H9 (cell line): ENCODE data around the gene HOXA4. TPM values are rescaled to one million over a fixed set of nuclear protein-coding genes. Genes with fewer than 3 reads are reported as not detected.

Experiments used
- DNase-seq: peaks from one replicate; pipeline ENCODE4 v3.0.0-alpha.2; 2017
- H2AFZ ChIP-seq: one replicate; pipeline ENCODE4 v1.6.1; 2013; ENCODE audit warnings: mild to moderate bottlenecking, low read length, control low read depth, moderate library complexity
- H2AK5ac ChIP-seq: 2 replicates; pipeline ENCODE4 v1.6.1; 2013; ENCODE audit warnings: low read length, control low read depth, mixed read lengths; ENCODE audit not compliant: insufficient read length
- H2BK120ac ChIP-seq: one replicate; pipeline ENCODE4 v1.6.1; 2013; ENCODE audit warnings: low read depth, mild to moderate bottlenecking, low read length, control low read depth, inconsistent platforms; ENCODE audit not compliant: poor library complexity, severe bottlenecking
- H2BK12ac ChIP-seq: 2 replicates; pipeline ENCODE4 v1.6.1; 2013; ENCODE audit warnings: low read length, control low read depth, mixed read lengths, low read depth; ENCODE audit not compliant: insufficient read length
- H2BK15ac ChIP-seq: 2 replicates; pipeline ENCODE4 v1.6.1; 2013; ENCODE audit warnings: low read depth, low read length, control low read depth
- H2BK20ac ChIP-seq: one replicate; pipeline ENCODE4 v1.6.1; 2013; ENCODE audit warnings: low read depth, mild to moderate bottlenecking, low read length, control low read depth, inconsistent platforms; ENCODE audit not compliant: poor library complexity, severe bottlenecking
- H2BK5ac ChIP-seq: 2 replicates; pipeline ENCODE4 v1.6.1; 2013; ENCODE audit warnings: low read length, control low read depth, mixed read lengths; ENCODE audit not compliant: insufficient read length
- H3K14ac ChIP-seq: 2 replicates; pipeline ENCODE4 v1.6.1; 2013; ENCODE audit warnings: low read length, control low read depth; ENCODE audit not compliant: insufficient read depth
- H3K18ac ChIP-seq: 2 replicates; pipeline ENCODE4 v1.6.1; 2013; ENCODE audit warnings: low read depth, mild to moderate bottlenecking, mixed read lengths, low read length, control low read depth; ENCODE audit not compliant: insufficient read length
- H3K23ac ChIP-seq: 2 replicates; pipeline ENCODE4 v1.6.1; 2013; ENCODE audit warnings: low read length, control low read depth, mixed read lengths, low read depth; ENCODE audit not compliant: insufficient read length
- H3K23me2 ChIP-seq: 2 replicates; pipeline ENCODE4 v1.6.1; 2013; ENCODE audit warnings: low read depth, mild to moderate bottlenecking, mixed read lengths, low read length, control low read depth; ENCODE audit not compliant: insufficient read length, poor library complexity, severe bottlenecking
- H3K27ac ChIP-seq: 2 replicates; pipeline ENCODE4 v1.5.1; 2013; ENCODE audit warnings: low read length, control low read depth, mixed read lengths, low read depth; ENCODE audit not compliant: insufficient read length
- H3K27me3 ChIP-seq: 2 replicates; pipeline ENCODE4 v1.6.1; 2013; ENCODE audit warnings: low read length, control low read depth, inconsistent platforms; ENCODE audit not compliant: insufficient read depth
- H3K4ac ChIP-seq: 2 replicates; pipeline ENCODE4 v1.6.1; 2013; ENCODE audit warnings: low read depth, mild to moderate bottlenecking, control low read depth, inconsistent platforms, low read length, moderate library complexity
- H3K4me1 ChIP-seq: 2 replicates; pipeline ENCODE4 v1.6.1; 2013; ENCODE audit warnings: low read length, control low read depth, inconsistent platforms; ENCODE audit not compliant: insufficient read depth
- H3K4me2 ChIP-seq: 2 replicates; pipeline ENCODE4 v1.6.1; 2013; ENCODE audit warnings: low read length, control low read depth, mixed read lengths; ENCODE audit not compliant: insufficient read length, insufficient read depth
- H3K56ac ChIP-seq: 2 replicates; pipeline ENCODE4 v1.6.1; 2013; ENCODE audit warnings: low read depth, mild to moderate bottlenecking, mixed read lengths, low read length, control low read depth; ENCODE audit not compliant: insufficient read length
- H3K79me1 ChIP-seq: 2 replicates; pipeline ENCODE4 v1.6.1; 2013; ENCODE audit warnings: low read depth, mild to moderate bottlenecking, moderate library complexity, low read length, control low read depth, inconsistent platforms; ENCODE audit not compliant: insufficient read depth, poor library complexity, severe bottlenecking
- H3K79me2 ChIP-seq: 2 replicates; pipeline ENCODE4 v1.6.1; 2013; ENCODE audit warnings: low read length, control low read depth, inconsistent platforms; ENCODE audit not compliant: insufficient read depth
- H3K9ac ChIP-seq: 2 replicates; pipeline ENCODE4 v1.6.1; 2013; ENCODE audit warnings: low read length, control low read depth, mixed read lengths; ENCODE audit not compliant: insufficient read length; ENCODE audit errors: extremely low read depth
- H3K9me3 ChIP-seq: one replicate; pipeline ENCODE4 v1.6.1; 2013; ENCODE audit warnings: low read depth, low read length, inconsistent platforms; ENCODE audit not compliant: control insufficient read depth
- H3T11ph ChIP-seq: one replicate; pipeline ENCODE4 v1.6.1; 2013; ENCODE audit warnings: mild to moderate bottlenecking, low read length, control low read depth, inconsistent platforms
- H4K20me1 ChIP-seq: one replicate; pipeline ENCODE4 v1.6.1; 2013; ENCODE audit not compliant: control insufficient read depth, insufficient read length, insufficient read depth
- H4K5ac ChIP-seq: 2 replicates; pipeline ENCODE4 v1.6.1; 2013; ENCODE audit warnings: low read depth, mild to moderate bottlenecking, mixed read lengths, low read length, control low read depth; ENCODE audit not compliant: insufficient read length
- H4K8ac ChIP-seq: replicated peaks from 2 replicates; pipeline ENCODE4 v1.6.1; 2013; ENCODE audit warnings: low read length, control low read depth, mixed read lengths, low read depth; ENCODE audit not compliant: insufficient read length
- H4K91ac ChIP-seq: 2 replicates; pipeline ENCODE4 v1.6.1; 2013; ENCODE audit warnings: low read depth, mild to moderate bottlenecking, moderate library complexity, mixed read lengths, low read length, control low read depth; ENCODE audit not compliant: insufficient read length
- H3K27ac Mint-ChIP-seq, 3 experiments: 2 replicates in 2 of 3; 3 replicates in 1 of 3; pipeline ENCODE4 v1.8.0; 2020 to 2021; ENCODE audit warnings: mixed read lengths in 3 of 3, mild to moderate bottlenecking in 1 of 3, moderate library complexity in 1 of 3
- H3K27me3 Mint-ChIP-seq: 2 replicates; pipeline ENCODE4 v1.8.0; 2021; ENCODE audit warnings: low read depth, mild to moderate bottlenecking, moderate library complexity, mixed read lengths
- H3K36me3 Mint-ChIP-seq, 3 experiments: 2 replicates in 2 of 3; 3 replicates in 1 of 3; pipeline ENCODE4 v1.8.0; 2020 to 2021; ENCODE audit warnings: low read depth in 3 of 3, mixed read lengths in 3 of 3; ENCODE audit not compliant: insufficient read depth in 1 of 3
- H3K4me1 Mint-ChIP-seq, 2 experiments: 2 replicates each; pipeline ENCODE4 v1.8.0; 2020; ENCODE audit warnings: mixed read lengths in 2 of 2
- H3K4me3 Mint-ChIP-seq, 2 experiments: 2 replicates in 1 of 2; 3 replicates in 1 of 2; pipeline ENCODE4 v1.8.0; 2020 to 2021; ENCODE audit warnings: mild to moderate bottlenecking in 2 of 2, mixed read lengths in 2 of 2, moderate library complexity in 1 of 2
- H3K9me3 Mint-ChIP-seq, 2 experiments: 2 replicates in 1 of 2; 3 replicates in 1 of 2; pipeline ENCODE4 v1.8.0; 2020; ENCODE audit warnings: mild to moderate bottlenecking in 2 of 2, mixed read lengths in 2 of 2, moderate library complexity in 1 of 2
- WGBS: extraction: QIAGEN DNeasy Blood & Tissue Kit; methylation state at CpG from one replicate; pipeline ENCODE4 v1.1.7; 2013; ENCODE audit warnings: missing lambda C conversion rate, low lambda C conversion rate, mixed read lengths; ENCODE audit not compliant: insufficient read length; ENCODE audit errors: extremely low coverage; 5-methylcytosine and 5-hydroxymethylcytosine counted together
- total RNA-seq: library from RNA; stranded (reverse); gene quantifications from 2 replicates; pipeline ENCODE4 v1.2.1, GENCODE V29; 2021
- TF ChIP-seq, protein P1 (sequence below): fragments of 200-600 bp; sonication (generic); conservative IDR thresholded peaks from 3 replicates; pipeline ENCODE4 v1.8.0; 2021; ENCODE audit warnings: antibody characterized with exemption, mild to moderate bottlenecking

The HOXA4 gene
- total RNA-seq, 1 experiment from 2014 or later = not detected

GRCh38 chr7:27148756-27149641 is 18.4 kb upstream of the HOXA4 start:
- H3K4me1 Mint-ChIP-seq = peaks cover 10 to 24% of the 10 kb centered on the region in 2 experiments
- no peak overlapping the region for H2BK5ac ChIP-seq
- H3K23me2 ChIP-seq = peaks cover 5% of the 10 kb centered on the region
- no peak overlapping the region for H3K56ac ChIP-seq
- peaks cover 20 to 22% of the 10 kb centered on the region in 2 experiments for H3K9me3 Mint-ChIP-seq
- no peak overlapping the region for H3K14ac ChIP-seq
- no CpG with 5 or more reads among the region's 30 CpGs for WGBS
- no peak overlapping the region for H2AFZ ChIP-seq
- H3T11ph ChIP-seq = no peak overlapping the region
- H3K27me3 Mint-ChIP-seq = peaks cover 100% of the 10 kb centered on the region
- no peak overlapping the region for H3K4me2 ChIP-seq
- no peak overlapping the region for H4K91ac ChIP-seq
- no peaks in the 10 kb centered on the region for H4K20me1 ChIP-seq
- no peak overlapping the region for H3K9ac ChIP-seq
- H3K79me2 ChIP-seq = no peaks in the 10 kb centered on the region
- H2BK12ac ChIP-seq = no peak overlapping the region
- no peaks in the 10 kb centered on the region for H3K79me1 ChIP-seq
- H3K4me1 ChIP-seq = no peaks in the 10 kb centered on the region
- no peak overlapping the region for H2BK20ac ChIP-seq
- no peak overlapping the region for H2BK120ac ChIP-seq
- H3K18ac ChIP-seq = no peak overlapping the region
- H4K8ac ChIP-seq = no peak overlapping the region
- TF ChIP-seq, protein P1, sequence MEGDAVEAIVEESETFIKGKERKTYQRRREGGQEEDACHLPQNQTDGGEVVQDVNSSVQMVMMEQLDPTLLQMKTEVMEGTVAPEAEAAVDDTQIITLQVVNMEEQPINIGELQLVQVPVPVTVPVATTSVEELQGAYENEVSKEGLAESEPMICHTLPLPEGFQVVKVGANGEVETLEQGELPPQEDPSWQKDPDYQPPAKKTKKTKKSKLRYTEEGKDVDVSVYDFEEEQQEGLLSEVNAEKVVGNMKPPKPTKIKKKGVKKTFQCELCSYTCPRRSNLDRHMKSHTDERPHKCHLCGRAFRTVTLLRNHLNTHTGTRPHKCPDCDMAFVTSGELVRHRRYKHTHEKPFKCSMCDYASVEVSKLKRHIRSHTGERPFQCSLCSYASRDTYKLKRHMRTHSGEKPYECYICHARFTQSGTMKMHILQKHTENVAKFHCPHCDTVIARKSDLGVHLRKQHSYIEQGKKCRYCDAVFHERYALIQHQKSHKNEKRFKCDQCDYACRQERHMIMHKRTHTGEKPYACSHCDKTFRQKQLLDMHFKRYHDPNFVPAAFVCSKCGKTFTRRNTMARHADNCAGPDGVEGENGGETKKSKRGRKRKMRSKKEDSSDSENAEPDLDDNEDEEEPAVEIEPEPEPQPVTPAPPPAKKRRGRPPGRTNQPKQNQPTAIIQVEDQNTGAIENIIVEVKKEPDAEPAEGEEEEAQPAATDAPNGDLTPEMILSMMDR = no peak
- no peak overlapping the region for H3K4ac ChIP-seq
- no peak overlapping the region for H3K4me3 Mint-ChIP-seq
- peaks cover 97% of the 10 kb centered on the region for H3K27me3 ChIP-seq
- no peak for DNase-seq
- no peak overlapping the region for H2AK5ac ChIP-seq
- H3K27ac ChIP-seq = no peak overlapping the region
- no peak overlapping the region for H2BK15ac ChIP-seq
- H3K36me3 Mint-ChIP-seq = no peaks in the 10 kb centered on the region; a peak in 3 of 7 replicates
- no peak overlapping the region for H4K5ac ChIP-seq
- H3K9me3 ChIP-seq = no peaks in the 10 kb centered on the region
- no peak overlapping the region for H3K27ac Mint-ChIP-seq
- H3K23ac ChIP-seq = no peak overlapping the region
